Measurements from ENCODE around the gene SAMMSON. TPM values are rescaled to one million over a fixed set of nuclear protein-coding genes. Genes with fewer than 3 reads are reported as not detected.

The SAMMSON gene
- polyA plus RNA-seq, 1 donor (not counting 4 experiments of a cell fraction or from before 2014, with no cell fraction given), result not detected

- dilution Hi-C loops (cut with MboI; ENCODE audit: extremely low pct_ligation_motif_present, low sequenced_read_pairs), result no loop called here
- Histone ChIP-seq H3K9ac (ENCODE audit: control insufficient read depth, extremely low read depth, insufficient read depth, low read length) (no peak overlapping the region), H3K36me3 (ENCODE audit: control insufficient read depth in 2 of 2, extremely low read depth in 1 of 2, insufficient read depth in 2 of 2, low read length in 2 of 2) (no peaks in the 10 kb centered on the region), H3K27ac (ENCODE audit: control insufficient read depth, insufficient read depth, low read length) (no peak overlapping the region), H3K4me1 (ENCODE audit: control insufficient read depth, extremely low read depth, insufficient read depth, low read length) (no peaks in the 10 kb centered on the region), H3K9me1 (ENCODE audit: control insufficient read depth, extremely low read depth, insufficient read depth, low read length) (no peaks in the 10 kb centered on the region), H3K9me3 (ENCODE audit: control insufficient read depth, low read depth, low read length) (no peaks in the 10 kb centered on the region), H3K27me3 (ENCODE audit: control insufficient read depth, extremely low read depth, insufficient read depth, low read length) (no peaks in the 10 kb centered on the region), H3K4me3 (ENCODE audit: control insufficient read depth in 2 of 3, extremely low read depth in 1 of 3, insufficient read depth in 2 of 3, low read depth in 1 of 3, low read length in 3 of 3) (no peak overlapping the region), H3K4me2 (ENCODE audit: control insufficient read depth, extremely low read depth, insufficient read depth, low read depth, low read length) (no peak overlapping the region), H3K79me2 (ENCODE audit: control insufficient read depth, insufficient read depth, low read length) (no peaks in the 10 kb centered on the region), H4K20me1 (ENCODE audit: control insufficient read depth, extremely low read depth, insufficient read depth, low read length) (no peaks in the 10 kb centered on the region), H2AFZ (ENCODE audit: control insufficient read depth, low read length) (no peak overlapping the region)
- TF ChIP-seq EZH2 (IDR thresholded peaks at IDR 0.05; ENCODE audit: low read length), result no peak
- peak in 2 of 3 experiments; percentile 57 to 59 for TF ChIP-seq CTCF (optimal IDR thresholded peaks at IDR 0.05 in 1 of 3, IDR thresholded peaks at IDR 0.05 in 1 of 3, conservative IDR thresholded peaks at IDR 0.05 in 1 of 3; ENCODE audit: extremely low read depth in 1 of 3, insufficient read depth in 2 of 3, low read length in 3 of 3)
- FAIRE-seq (no peak), DNase-seq (ENCODE audit: low read depth, low spot score) (no peak)
These were observed 90.9 kb downstream of the SAMMSON start for GRCh38 chr3:70090322-70090913.

GRCh38 chr3:70094197-70094596 lies 94.7 kb downstream of the SAMMSON start:
- Histone ChIP-seq H3K9ac (ENCODE audit: control insufficient read depth, extremely low read depth, insufficient read depth, low read length) (no peak overlapping the region), H4K20me1 (ENCODE audit: control insufficient read depth, extremely low read depth, insufficient read depth, low read length) (no peaks in the 10 kb centered on the region), H3K27ac (ENCODE audit: control insufficient read depth, insufficient read depth, low read length) (no peak overlapping the region), H3K4me1 (ENCODE audit: control insufficient read depth, extremely low read depth, insufficient read depth, low read length) (no peaks in the 10 kb centered on the region), H2AFZ (ENCODE audit: control insufficient read depth, low read length) (no peak overlapping the region), H3K27me3 (ENCODE audit: control insufficient read depth, extremely low read depth, insufficient read depth, low read length) (no peaks in the 10 kb centered on the region), H3K9me3 (ENCODE audit: control insufficient read depth, low read depth, low read length) (no peaks in the 10 kb centered on the region), H3K36me3 (ENCODE audit: control insufficient read depth in 2 of 2, extremely low read depth in 1 of 2, insufficient read depth in 2 of 2, low read length in 2 of 2) (no peaks in the 10 kb centered on the region), H3K9me1 (ENCODE audit: control insufficient read depth, extremely low read depth, insufficient read depth, low read length) (no peaks in the 10 kb centered on the region), H3K4me3 (ENCODE audit: control insufficient read depth in 2 of 3, extremely low read depth in 1 of 3, insufficient read depth in 2 of 3, low read depth in 1 of 3, low read length in 3 of 3) (no peak overlapping the region), H3K79me2 (ENCODE audit: control insufficient read depth, insufficient read depth, low read length) (no peaks in the 10 kb centered on the region), H3K4me2 (ENCODE audit: control insufficient read depth, extremely low read depth, insufficient read depth, low read depth, low read length) (no peak overlapping the region)
- no peak for TF ChIP-seq EZH2 (IDR thresholded peaks at IDR 0.05; ENCODE audit: low read length)
- no peak for TF ChIP-seq CTCF (optimal IDR thresholded peaks at IDR 0.05 in 1 of 3, IDR thresholded peaks at IDR 0.05 in 1 of 3, conservative IDR thresholded peaks at IDR 0.05 in 1 of 3; ENCODE audit: extremely low read depth in 1 of 3, insufficient read depth in 2 of 3, low read length in 3 of 3)
- dilution Hi-C loops (cut with MboI; ENCODE audit: extremely low pct_ligation_motif_present, low sequenced_read_pairs), result no loop called here
- no peak for FAIRE-seq
- DNase-seq (ENCODE audit: low read depth, low spot score), result no peak

Measured in keratinocyte (primary cell).